DMS114 treated with DMSO at 0.1 percent for 48 hours (cell line): Measurements from ENCODE around the gene THADA.
"Not testable (repeated sequence)": the region's sequence is repeated elsewhere in the genome, so short reads cannot be mapped to it uniquely, and the experiment has no call there.

Experiments used
- DNase-seq: peaks from one replicate; lab custom pipeline; 2025; ENCODE audit not compliant: unreplicated experiment; lab: John Stamatoyannopoulos, UW

Gene THADA

GRCh38 chr2:43306197-43306596 lies 289.6 kb downstream of the THADA start:
- DNase-seq = no peak

- no peak for DNase-seq
Observed at GRCh38 chr2:43305517-43305916, 290.3 kb downstream of the THADA start.

- DNase-seq = no peak
Observed at GRCh38 chr2:43305012-43305411, 290.8 kb downstream of the THADA start.

- no peak for DNase-seq
Observed at GRCh38 chr2:43303889-43304288, 291.9 kb downstream of the THADA start.

GRCh38 chr2:43302961-43303494 lies 292.8 kb downstream of the THADA start:
- DNase-seq = no peak

- DNase-seq = no peak
Observed at GRCh38 chr2:43302182-43302960, 293.5 kb downstream of the THADA start.

- DNase-seq = no peak
Observed at GRCh38 chr2:43300781-43301583, 294.9 kb downstream of the THADA start.

- no peak for DNase-seq
Observed at GRCh38 chr2:43300222-43300621, 295.6 kb downstream of the THADA start.

GRCh38 chr2:43298500-43298899 lies 297.3 kb downstream of the THADA start:
- DNase-seq = no peak

- DNase-seq = not testable (repeated sequence)
Observed at GRCh38 chr2:43297740-43298139, 298.1 kb downstream of the THADA start.

GRCh38 chr2:43294973-43295603 lies 300.8 kb downstream of the THADA start:
- DNase-seq = no peak

- DNase-seq = no peak
Observed at GRCh38 chr2:43293744-43294695, 301.8 kb downstream of the THADA start.

GRCh38 chr2:43292851-43293743 lies 302.7 kb downstream of the THADA start:
- no peak for DNase-seq

GRCh38 chr2:43292297-43292696 lies 303.5 kb downstream of the THADA start:
- DNase-seq = no peak

- DNase-seq = no peak
Observed at GRCh38 chr2:43289331-43289730, 306.5 kb downstream of the THADA start.

GRCh38 chr2:43288417-43289305 lies 307.2 kb downstream of the THADA start:
- DNase-seq = no peak

- DNase-seq = no peak
Observed at GRCh38 chr2:43285987-43286386, 309.9 kb downstream of the THADA start.

- DNase-seq = no peak
Observed at GRCh38 chr2:43284967-43285366, 310.9 kb downstream of the THADA start.
